B cell (primary cell): ENCODE measurements around the gene RNF2. TPM values are rescaled to one million over a fixed set of nuclear protein-coding genes. Genes with fewer than 3 reads are reported as not detected.

Experiments used
- ATAC-seq: fragments of 200-7000 bp; cut with Tn5 transposase; one replicate; pipeline ENCODE4 v1.10.0; 2021; ENCODE audit warnings: low read depth, mild to moderate bottlenecking, moderate number of reproducible peaks, moderate library complexity
- CTCF ChIA-PET: fragments of 350-600 bp; sonication (Branson Sonifier 250); formaldehyde crosslinking; loops from one replicate; lab custom pipeline; 2021; ENCODE audit warnings: antibody characterized with exemption, inconsistent platforms; lab: Charles Lee
- POLR2A ChIA-PET: fragments of 350-600 bp; sonication (Branson Sonifier 250); formaldehyde crosslinking; loops from one replicate; lab custom pipeline; 2021; ENCODE audit warnings: antibody characterized with exemption; lab: Charles Lee
- DNase-seq: peaks from one replicate; pipeline ENCODE4 v3.0.0; 2013
- H2AFZ ChIP-seq: 2 replicates; pipeline ENCODE4 v1.6.1; 2012; ENCODE audit warnings: mild to moderate bottlenecking, low read depth, low read length; ENCODE audit not compliant: insufficient read depth, poor library complexity, severe bottlenecking
- H3K27ac ChIP-seq, 2 donors: 1 replicate in 1 of 2; 2 replicates in 1 of 2; pipeline ENCODE4 v1.5.1; 2012 to 2013; ENCODE audit warnings: low read length in 2 of 2, mild to moderate bottlenecking in 2 of 2, moderate library complexity in 1 of 2
- H3K27me3 ChIP-seq, 4 experiments: fragments of 200-600 bp in 1 of 4; sonication (generic) in 1 of 4; replicated peaks in 1 of 4; 1 replicate in 2 of 4; 2 replicates in 2 of 4; pipeline versions ENCODE4 v1.6.1 to v1.7.0; 2013 to 2016; ENCODE audit warnings: low read length in 3 of 4, mild to moderate bottlenecking in 2 of 4, mixed read lengths in 1 of 4, moderate library complexity in 1 of 4; ENCODE audit not compliant: insufficient read depth in 4 of 4, control insufficient read depth in 3 of 4; ENCODE audit errors: control extremely low read depth in 1 of 4
- H3K36me3 ChIP-seq, 2 experiments: replicated peaks in 1 of 2; 1 replicate in 1 of 2; 2 replicates in 1 of 2; pipeline versions ENCODE4 v1.6.1 to v1.7.1; 2013; ENCODE audit warnings: low read length in 1 of 2; ENCODE audit not compliant: insufficient read depth in 2 of 2, control insufficient read depth in 1 of 2; ENCODE audit errors: control extremely low read depth in 1 of 2, extremely low read depth in 1 of 2
- H3K4me1 ChIP-seq, 2 donors: fragments of 200-600 bp in 1 of 2; sonication (generic) in 1 of 2; 1 replicate in 1 of 2; 2 replicates in 1 of 2; pipeline versions ENCODE4 v1.5.1 to v1.6.1; 2013 to 2017; ENCODE audit warnings: low read length in 2 of 2; ENCODE audit not compliant: control insufficient read depth in 2 of 2, insufficient read depth in 2 of 2
- H3K4me2 ChIP-seq: replicated peaks from 2 replicates; pipeline ENCODE3; 2012; ENCODE audit warnings: mild to moderate bottlenecking, low read depth, low read length; ENCODE audit not compliant: poor library complexity, severe bottlenecking
- H3K4me3 ChIP-seq, 5 experiments: fragments of 200-600 bp in 1 of 5; sonication (generic) in 1 of 5; 1 replicate in 3 of 5; 2 replicates in 2 of 5; pipeline versions ENCODE4 v1.5.1 to v1.7.0; 2011 to 2016; ENCODE audit warnings: low read length in 4 of 5, mild to moderate bottlenecking in 4 of 5, low read depth in 2 of 5, control low read depth in 1 of 5, moderate library complexity in 1 of 5; ENCODE audit not compliant: insufficient read depth in 1 of 5; ENCODE audit errors: control extremely low read depth in 1 of 5, extremely low read depth in 1 of 5
- H3K79me2 ChIP-seq: fragments of 200-600 bp; sonication (generic); one replicate; pipeline ENCODE4 v1.6.0; 2016; ENCODE audit warnings: low read length; ENCODE audit not compliant: control insufficient read depth, insufficient read depth
- H3K9ac ChIP-seq: fragments of 200-600 bp; sonication (generic); 2 replicates; pipeline ENCODE4 v1.6.1; 2017; ENCODE audit warnings: mild to moderate bottlenecking, low read length, moderate library complexity
- H3K9me3 ChIP-seq, 3 donors: one replicate each; pipeline versions ENCODE4 v1.6.1 to v1.7.1; 2013; ENCODE audit warnings: low read length in 2 of 3; ENCODE audit not compliant: control insufficient read depth in 2 of 3, insufficient read depth in 1 of 3; ENCODE audit errors: control extremely low read depth in 1 of 3
- H4K20me1 ChIP-seq: 2 replicates; pipeline ENCODE4 v1.6.0; 2012; ENCODE audit warnings: mild to moderate bottlenecking, low read length; ENCODE audit not compliant: insufficient read depth, control insufficient read depth, poor library complexity, severe bottlenecking
- H3K27ac Mint-ChIP-seq: one replicate; pipeline ENCODE4 v1.8.0; 2021; ENCODE audit warnings: mixed read lengths
- H3K27me3 Mint-ChIP-seq: one replicate; pipeline ENCODE4 v1.8.0; 2021; ENCODE audit warnings: mixed read lengths
- H3K4me1 Mint-ChIP-seq: one replicate; pipeline ENCODE4 v1.8.0; 2021; ENCODE audit warnings: mixed read lengths
- H3K4me3 Mint-ChIP-seq: one replicate; pipeline ENCODE4 v1.8.0; 2021; ENCODE audit warnings: mixed read lengths
- H3K9me3 Mint-ChIP-seq: one replicate; pipeline ENCODE4 v1.8.0; 2022; ENCODE audit warnings: mixed read lengths; ENCODE audit not compliant: insufficient read depth
- EZH2 ChIP-seq: IDR thresholded peaks from 2 replicates; pipeline ENCODE4 v1.6.1; 2012; ENCODE audit warnings: borderline replicate concordance, low read depth, mild to moderate bottlenecking, moderate library complexity, low read length; ENCODE audit not compliant: insufficient read depth, poor library complexity, severe bottlenecking
- intact Hi-C: fragments of 100-400 bp; cut with micrococcal nuclease; formaldehyde crosslinking; loops from one replicate; pipeline ENCODE4 v1.10.0; 2022
- polyA plus RNA-seq: library from polyadenylated mRNA; depleted of rRNA; stranded (reverse); fragments of >200 nt; gene quantifications from 2 replicates; pipeline ENCODE4 v1.2.3, GENCODE V29; 2012
- total RNA-seq, 2 donors: library from RNA; stranded (reverse); fragments of 120-200 nt in 1 of 2; gene quantifications; 1 replicate in 1 of 2; 2 replicates in 1 of 2; pipeline versions ENCODE4 v1.2.3 to v1.2.4, GENCODE V29; 2013 to 2022
- TF ChIP-seq, protein P1 (sequence below): fragments of 200-600 bp; IDR thresholded peaks from one replicate; pipeline ENCODE4 v1.8.0; 2022; ENCODE audit warnings: antibody characterized with exemption, mild to moderate bottlenecking

The RNF2 gene
- total and polyA plus RNA-seq, 2 donors (not counting 1 experiment from before 2014, with no cell fraction given): 13.9 to 29.5 TPM

DNA sequence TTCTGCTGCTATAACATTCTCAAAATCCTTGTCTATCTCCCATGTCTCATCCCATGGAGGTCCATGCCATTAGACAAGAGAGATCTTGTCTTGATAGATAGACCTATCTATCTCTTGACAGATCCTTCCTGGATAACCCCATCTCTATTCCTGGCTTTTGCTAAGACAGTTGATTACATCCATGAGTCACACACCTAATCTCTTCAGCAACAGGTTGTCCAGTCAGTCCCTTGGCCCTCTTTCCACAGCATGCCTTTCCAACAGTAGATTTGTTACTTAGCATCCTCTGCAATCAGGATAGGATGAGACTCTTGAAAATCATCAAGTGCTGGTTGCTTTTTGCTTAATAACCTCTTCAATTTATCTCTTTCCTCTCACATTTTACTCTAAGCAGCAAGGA lies 64.8 kb downstream of the RNF2 start:
- Histone ChIP-seq H3K27ac (no peak overlapping the region), H4K20me1 (no peaks in the 10 kb centered on the region), H3K27me3 (no peaks in the 10 kb centered on the region), H3K4me3 (no peak overlapping the region), H3K4me2 (no peak overlapping the region), H3K9me3 (peaks cover 3 to 20% (median 19%) of the 10 kb centered on the region in 3 donors), H2AFZ (no peak overlapping the region), H3K4me1 (no peaks in the 10 kb centered on the region), H3K79me2 (no peaks in the 10 kb centered on the region), H3K9ac (no peak overlapping the region), H3K36me3 (no peaks in the 10 kb centered on the region)
- no peak for TF ChIP-seq EZH2
- TF ChIP-seq, protein P1, sequence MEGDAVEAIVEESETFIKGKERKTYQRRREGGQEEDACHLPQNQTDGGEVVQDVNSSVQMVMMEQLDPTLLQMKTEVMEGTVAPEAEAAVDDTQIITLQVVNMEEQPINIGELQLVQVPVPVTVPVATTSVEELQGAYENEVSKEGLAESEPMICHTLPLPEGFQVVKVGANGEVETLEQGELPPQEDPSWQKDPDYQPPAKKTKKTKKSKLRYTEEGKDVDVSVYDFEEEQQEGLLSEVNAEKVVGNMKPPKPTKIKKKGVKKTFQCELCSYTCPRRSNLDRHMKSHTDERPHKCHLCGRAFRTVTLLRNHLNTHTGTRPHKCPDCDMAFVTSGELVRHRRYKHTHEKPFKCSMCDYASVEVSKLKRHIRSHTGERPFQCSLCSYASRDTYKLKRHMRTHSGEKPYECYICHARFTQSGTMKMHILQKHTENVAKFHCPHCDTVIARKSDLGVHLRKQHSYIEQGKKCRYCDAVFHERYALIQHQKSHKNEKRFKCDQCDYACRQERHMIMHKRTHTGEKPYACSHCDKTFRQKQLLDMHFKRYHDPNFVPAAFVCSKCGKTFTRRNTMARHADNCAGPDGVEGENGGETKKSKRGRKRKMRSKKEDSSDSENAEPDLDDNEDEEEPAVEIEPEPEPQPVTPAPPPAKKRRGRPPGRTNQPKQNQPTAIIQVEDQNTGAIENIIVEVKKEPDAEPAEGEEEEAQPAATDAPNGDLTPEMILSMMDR: no peak
- Mint-ChIP-seq H3K4me1 (no peaks in the 10 kb centered on the region), H3K4me3 (no peak overlapping the region), H3K27me3 (no peaks in the 10 kb centered on the region), H3K27ac (no peak overlapping the region), H3K9me3 (peaks cover 7% of the 10 kb centered on the region)
- ATAC-seq (no peak), DNase-seq (no peak)
- intact Hi-C loops: no loop called here
- POLR2A ChIA-PET: no interaction called here
- CTCF ChIA-PET: no interaction called here

DNA sequence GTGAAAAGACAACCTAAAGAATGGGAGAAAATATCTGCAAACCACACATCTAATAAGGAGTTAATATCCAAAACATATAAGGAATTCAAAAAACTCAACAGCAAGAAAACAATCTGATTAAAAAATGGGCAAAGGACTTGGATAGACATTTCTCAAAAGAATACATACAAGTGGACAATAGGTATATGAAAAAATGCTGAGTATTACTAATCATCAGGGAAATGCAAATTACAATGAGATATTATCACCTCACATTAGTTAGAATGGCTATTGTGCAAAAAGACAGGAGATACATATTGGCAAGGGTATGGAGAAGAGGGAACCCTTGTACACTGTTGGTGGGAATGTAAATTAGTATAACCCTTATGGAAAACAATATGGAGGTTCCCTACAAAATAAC lies 66.5 kb downstream of the RNF2 start:
- peaks cover 3 to 20% (median 17%) of the 10 kb centered on the region in 3 donors for H3K9me3 ChIP-seq
- no peaks in the 10 kb centered on the region for H3K4me1 Mint-ChIP-seq
- H3K4me3 ChIP-seq: no peak overlapping the region
- no peak overlapping the region for H3K4me3 Mint-ChIP-seq
- no peaks in the 10 kb centered on the region for H3K27me3 ChIP-seq
- H3K4me1 ChIP-seq: no peaks in the 10 kb centered on the region
- H3K9me3 Mint-ChIP-seq: peaks cover 7% of the 10 kb centered on the region
- ATAC-seq: no peak
- no peak overlapping the region for H3K27ac ChIP-seq
- H3K27me3 Mint-ChIP-seq: no peaks in the 10 kb centered on the region
- intact Hi-C loops: no loop called here
- no peaks in the 10 kb centered on the region for H4K20me1 ChIP-seq
- ChIA-PET POLR2A (no interaction called here), CTCF (no interaction called here)
- H3K27ac Mint-ChIP-seq: no peak overlapping the region
- H3K79me2 ChIP-seq: no peaks in the 10 kb centered on the region
- TF ChIP-seq EZH2: no peak
- TF ChIP-seq, protein P1: no peak
- no peaks in the 10 kb centered on the region for H3K36me3 ChIP-seq
- no peak overlapping the region for H3K9ac ChIP-seq
- H3K4me2 ChIP-seq: no peak overlapping the region
- DNase-seq: no peak
- H2AFZ ChIP-seq: no peak overlapping the region
